ENCODE measurements around the gene XPR1. TPM values are rescaled to one million over a fixed set of nuclear protein-coding genes. Genes with fewer than 3 reads are reported as not detected.

XPR1 gene
- total RNA-seq, 4 donors from 2014 or later, result 13.4 to 22.1 (median 14.9) TPM

DNA sequence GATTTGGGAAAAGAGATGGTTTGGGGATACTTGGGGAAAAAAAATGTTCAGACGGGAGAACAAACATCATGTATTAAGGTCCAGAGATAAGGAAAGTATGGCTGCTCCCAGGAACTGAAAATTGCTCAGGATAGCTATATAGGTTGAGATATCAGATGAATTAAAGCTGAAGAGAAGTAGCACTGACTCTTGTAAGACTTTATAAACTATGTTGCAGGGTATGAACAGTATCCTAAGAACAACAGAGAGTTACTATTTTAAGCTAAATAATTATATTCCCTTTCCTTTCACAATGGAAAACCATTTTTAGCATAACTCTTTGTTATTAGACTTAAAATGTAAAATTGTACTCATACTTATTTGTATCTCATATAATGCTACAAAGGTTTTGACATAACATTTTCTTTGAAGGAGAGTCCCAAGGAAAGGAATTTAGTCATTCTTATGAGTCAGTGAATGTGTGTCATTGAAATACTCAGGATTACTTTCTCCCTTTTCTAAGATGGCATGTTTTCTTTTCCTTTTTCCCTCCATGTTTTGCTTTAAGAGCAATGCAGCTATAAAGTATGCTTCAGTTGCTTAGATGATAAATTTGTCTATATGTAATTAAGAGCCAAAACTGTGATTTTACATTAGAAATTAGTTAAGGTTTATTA lies 141.5 kb downstream of the XPR1 start:
- TF ChIP-seq POLR2AphosphoS5 (IDR thresholded peaks at IDR 0.05) (no peak), EP300 (IDR thresholded peaks at IDR 0.05) (no peak), POLR2A (IDR thresholded peaks at IDR 0.05) (no peak)
- TF ChIP-seq, protein P1, sequence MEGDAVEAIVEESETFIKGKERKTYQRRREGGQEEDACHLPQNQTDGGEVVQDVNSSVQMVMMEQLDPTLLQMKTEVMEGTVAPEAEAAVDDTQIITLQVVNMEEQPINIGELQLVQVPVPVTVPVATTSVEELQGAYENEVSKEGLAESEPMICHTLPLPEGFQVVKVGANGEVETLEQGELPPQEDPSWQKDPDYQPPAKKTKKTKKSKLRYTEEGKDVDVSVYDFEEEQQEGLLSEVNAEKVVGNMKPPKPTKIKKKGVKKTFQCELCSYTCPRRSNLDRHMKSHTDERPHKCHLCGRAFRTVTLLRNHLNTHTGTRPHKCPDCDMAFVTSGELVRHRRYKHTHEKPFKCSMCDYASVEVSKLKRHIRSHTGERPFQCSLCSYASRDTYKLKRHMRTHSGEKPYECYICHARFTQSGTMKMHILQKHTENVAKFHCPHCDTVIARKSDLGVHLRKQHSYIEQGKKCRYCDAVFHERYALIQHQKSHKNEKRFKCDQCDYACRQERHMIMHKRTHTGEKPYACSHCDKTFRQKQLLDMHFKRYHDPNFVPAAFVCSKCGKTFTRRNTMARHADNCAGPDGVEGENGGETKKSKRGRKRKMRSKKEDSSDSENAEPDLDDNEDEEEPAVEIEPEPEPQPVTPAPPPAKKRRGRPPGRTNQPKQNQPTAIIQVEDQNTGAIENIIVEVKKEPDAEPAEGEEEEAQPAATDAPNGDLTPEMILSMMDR (IDR thresholded peaks at IDR 0.05), result no peak
- no peaks in the 10 kb centered on the region for H3K36me3 ChIP-seq
- no peaks in the 10 kb centered on the region for H3K27me3 ChIP-seq
- no peak overlapping the region for H3K27ac ChIP-seq
- no peaks in the 10 kb centered on the region for H3K4me1 ChIP-seq
- H3K9me3 ChIP-seq, result no peaks in the 10 kb centered on the region
- no peak overlapping the region for H3K4me3 ChIP-seq
- 95% methylated on average over 1 of the region's 1 CpG for WGBS
- DNase-seq (ENCODE audit: low spot score in 2 of 2), result no peak

DNA sequence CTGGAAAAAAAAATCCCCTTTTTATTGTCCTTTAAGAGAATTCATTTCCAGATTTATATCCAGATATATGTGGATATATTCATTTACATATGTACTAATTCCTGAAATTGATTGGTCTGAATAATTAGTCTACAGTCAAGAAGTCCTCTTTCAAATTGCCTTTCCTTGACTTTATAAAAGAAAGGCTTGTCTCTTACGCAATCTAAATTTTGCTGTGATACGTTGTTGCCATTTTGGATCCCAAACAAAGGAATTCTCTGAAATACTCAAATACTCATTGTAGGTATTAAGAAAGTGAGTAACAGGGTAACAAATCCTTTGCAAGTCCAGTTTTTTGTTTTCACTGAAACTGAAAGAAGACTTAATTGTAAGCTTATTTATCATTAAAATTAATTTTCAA lies 144.0 kb downstream of the XPR1 start:
- 90% methylated on average over 2 of the region's 2 CpGs for WGBS
- H3K27me3 ChIP-seq, result no peaks in the 10 kb centered on the region
- no peaks in the 10 kb centered on the region for H3K36me3 ChIP-seq
- H3K4me1 ChIP-seq, result no peaks in the 10 kb centered on the region
- H3K27ac ChIP-seq, result no peak overlapping the region
- no peak for DNase-seq (ENCODE audit: low spot score in 2 of 2)
- TF ChIP-seq EP300 (IDR thresholded peaks at IDR 0.05) (no peak), POLR2A (IDR thresholded peaks at IDR 0.05) (no peak), POLR2AphosphoS5 (IDR thresholded peaks at IDR 0.05) (no peak)
- TF ChIP-seq, protein P1 (IDR thresholded peaks at IDR 0.05), result no peak
- H3K9me3 ChIP-seq, result no peaks in the 10 kb centered on the region
- H3K4me3 ChIP-seq, result no peak overlapping the region

DNA sequence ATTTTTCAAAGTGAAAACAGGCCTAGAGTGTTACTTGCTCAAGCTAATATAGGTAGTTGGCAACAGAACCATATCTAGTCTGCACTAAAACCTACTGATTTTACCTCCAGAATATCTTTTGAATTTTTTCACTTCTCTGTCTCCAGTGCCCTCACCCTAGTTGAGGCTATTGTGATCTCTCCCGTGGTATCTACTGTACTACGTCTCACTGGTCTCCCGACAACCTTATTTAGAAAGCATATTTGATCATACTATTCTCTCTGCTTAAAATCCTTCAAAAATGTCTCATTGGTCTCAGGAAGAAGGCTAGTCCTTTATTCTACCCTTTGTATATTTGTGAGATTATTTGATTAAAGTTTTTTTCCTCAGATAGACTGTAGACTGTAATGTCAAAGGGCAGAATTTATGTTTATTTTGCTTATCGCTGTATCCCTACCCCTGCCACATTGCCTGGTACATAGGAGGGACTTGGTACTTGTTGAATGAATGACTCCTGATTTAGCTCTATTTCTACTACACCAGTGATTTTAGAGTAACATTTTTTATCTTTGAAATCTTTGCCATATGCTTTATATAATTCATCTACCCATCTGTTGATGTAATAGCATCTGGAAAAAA lies 145.4 kb downstream of the XPR1 start:
- H3K27ac ChIP-seq, result no peak overlapping the region
- H3K9me3 ChIP-seq, result no peaks in the 10 kb centered on the region
- no peaks in the 10 kb centered on the region for H3K36me3 ChIP-seq
- 94% methylated on average over 4 of the region's 4 CpGs for WGBS
- no peak for TF ChIP-seq EP300 (IDR thresholded peaks at IDR 0.05)
- TF ChIP-seq, protein P1 (IDR thresholded peaks at IDR 0.05), result no peak
- no peaks in the 10 kb centered on the region for H3K4me1 ChIP-seq
- H3K4me3 ChIP-seq, result no peak overlapping the region
- DNase-seq (ENCODE audit: low spot score in 2 of 2), result no peak
- H3K27me3 ChIP-seq, result no peaks in the 10 kb centered on the region

DNA sequence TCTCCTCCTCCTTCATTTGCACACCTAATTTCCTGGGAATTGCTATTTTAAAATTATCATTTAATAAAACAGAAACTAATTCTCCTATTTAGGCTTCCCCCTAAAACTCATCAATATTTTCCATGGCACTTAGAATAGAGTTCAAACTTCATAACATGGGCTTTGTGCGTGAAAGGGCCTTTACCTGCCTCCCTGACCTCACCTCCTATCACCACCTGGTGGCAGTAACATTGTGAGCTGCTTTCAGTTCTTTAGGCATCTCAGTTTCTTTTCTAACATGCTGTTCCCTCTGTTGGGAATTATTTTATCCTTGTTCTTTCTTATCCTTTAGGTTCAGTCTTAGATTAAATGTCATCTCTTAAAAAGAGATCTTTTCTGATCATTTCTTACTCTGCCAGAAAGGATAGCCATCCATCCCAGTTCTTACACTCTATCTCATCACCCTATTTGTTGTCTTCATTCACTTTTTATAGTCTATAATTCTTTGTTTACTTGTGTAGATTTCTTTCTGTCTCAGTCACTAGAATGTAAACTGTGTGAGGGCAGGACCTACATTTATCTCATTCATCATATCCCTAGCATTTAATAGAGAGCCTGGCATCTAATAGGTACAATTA lies 147.1 kb downstream of the XPR1 start:
- no peaks in the 10 kb centered on the region for H3K36me3 ChIP-seq
- no peaks in the 10 kb centered on the region for H3K9me3 ChIP-seq
- no peak overlapping the region for H3K4me3 ChIP-seq
- no peaks in the 10 kb centered on the region for H3K27me3 ChIP-seq
- H3K27ac ChIP-seq, result no peak overlapping the region
- TF ChIP-seq EP300 (IDR thresholded peaks at IDR 0.05) (no peak), POLR2AphosphoS5 (IDR thresholded peaks at IDR 0.05) (no peak), POLR2A (IDR thresholded peaks at IDR 0.05) (no peak)
- TF ChIP-seq, protein P1 (IDR thresholded peaks at IDR 0.05), result no peak
- WGBS, result 94% methylated on average over 1 of the region's 1 CpG
- H3K4me1 ChIP-seq, result no peaks in the 10 kb centered on the region
- DNase-seq (ENCODE audit: low spot score in 2 of 2), result no peak

DNA sequence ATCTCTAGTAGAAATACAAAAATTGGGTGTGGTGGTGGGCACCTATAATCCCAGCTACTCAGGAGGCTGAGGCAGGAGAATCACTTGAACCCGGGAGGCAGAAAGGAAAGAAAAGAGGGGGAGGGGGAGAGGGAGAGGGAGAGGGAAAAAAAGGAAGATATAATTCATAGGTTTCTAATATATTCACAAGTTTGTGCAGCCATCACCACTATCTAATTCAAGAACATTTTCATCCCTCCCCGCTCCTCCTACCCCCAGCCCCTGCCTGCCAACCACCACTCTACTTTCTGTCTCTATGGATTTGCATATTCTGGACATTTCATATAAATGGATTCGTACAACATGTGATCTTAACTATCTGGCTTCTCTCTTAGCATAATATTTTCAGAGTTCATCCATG lies 147.8 kb downstream of the XPR1 start:
- no peak overlapping the region for H3K27ac ChIP-seq
- no peaks in the 10 kb centered on the region for H3K4me1 ChIP-seq
- TF ChIP-seq POLR2AphosphoS5 (IDR thresholded peaks at IDR 0.05) (no peak), EP300 (IDR thresholded peaks at IDR 0.05) (no peak), POLR2A (IDR thresholded peaks at IDR 0.05) (no peak)
- TF ChIP-seq, protein P1 (IDR thresholded peaks at IDR 0.05), result no peak
- H3K36me3 ChIP-seq, result no peaks in the 10 kb centered on the region
- H3K27me3 ChIP-seq, result no peaks in the 10 kb centered on the region
- WGBS, result 90% methylated on average over 3 of the region's 3 CpGs
- H3K9me3 ChIP-seq, result no peaks in the 10 kb centered on the region
- DNase-seq (ENCODE audit: low spot score in 2 of 2), result no peak
- H3K4me3 ChIP-seq, result no peak overlapping the region
